Liver (tissue), 3 donors: ENCODE results near the gene OR1K1.

ENCODE experiments used
- ATF3 ChIP-seq: IDR thresholded peaks from 2 replicates; pipeline ENCODE4 v1.6.1; 2016; ENCODE audit warnings: antibody characterized with exemption
- CTCF ChIP-seq: fragments of 150-350 bp; IDR thresholded peaks from 2 replicates; pipeline ENCODE4 v1.5.1; 2017; ENCODE audit warnings: improper control_type of control experiment, low read depth, low read length; ENCODE audit not compliant: missing input control
- EGR1 ChIP-seq, 2 donors: IDR thresholded peaks; 2 replicates each; pipeline ENCODE4 v1.6.1; 2016 to 2018; ENCODE audit warnings: antibody characterized with exemption in 2 of 2, low read depth in 2 of 2
- FOXA1 ChIP-seq: IDR thresholded peaks from 2 replicates; pipeline ENCODE4 v1.6.1; 2016; ENCODE audit warnings: antibody characterized with exemption
- HNF4A ChIP-seq, 2 donors: conservative IDR thresholded peaks; 2 replicates each; pipeline ENCODE4 v1.6.1; 2016; ENCODE audit warnings: antibody characterized with exemption in 2 of 2, mild to moderate bottlenecking in 2 of 2
- MAX ChIP-seq: IDR thresholded peaks from 2 replicates; pipeline ENCODE4 v1.6.1; 2016; ENCODE audit warnings: antibody characterized with exemption
- NR2F2 ChIP-seq: IDR thresholded peaks from 2 replicates; pipeline ENCODE4 v1.6.1; 2016; ENCODE audit warnings: antibody characterized with exemption
- RAD21 ChIP-seq, 2 donors: IDR thresholded peaks; 2 replicates each; pipeline ENCODE4 v1.6.1; 2016; ENCODE audit warnings: antibody characterized with exemption in 2 of 2, mild to moderate bottlenecking in 2 of 2
- REST ChIP-seq: IDR thresholded peaks from 2 replicates; pipeline ENCODE4 v1.6.1; 2016; ENCODE audit warnings: antibody characterized with exemption, mild to moderate bottlenecking
- RXRA ChIP-seq, 2 donors: IDR thresholded peaks; 2 replicates each; pipeline ENCODE4 v1.6.1; 2017 to 2018; ENCODE audit warnings: antibody characterized with exemption in 2 of 2, mild to moderate bottlenecking in 1 of 2
- SP1 ChIP-seq: IDR thresholded peaks from 2 replicates; pipeline ENCODE4 v1.6.1; 2018; ENCODE audit warnings: antibody characterized with exemption, mild to moderate bottlenecking
- TAF1 ChIP-seq: conservative IDR thresholded peaks from 2 replicates; pipeline ENCODE4 v1.6.1; 2016; ENCODE audit warnings: antibody characterized with exemption, mild to moderate bottlenecking
- YY1 ChIP-seq: IDR thresholded peaks from 2 replicates; pipeline ENCODE4 v1.6.1; 2016; ENCODE audit warnings: antibody characterized with exemption, mild to moderate bottlenecking
- ZBTB33 ChIP-seq: IDR thresholded peaks from 2 replicates; pipeline ENCODE4 v1.6.1; 2016; ENCODE audit warnings: antibody characterized with exemption
- donor health status: healthy.
- donor health status: healthy.

GRCh38 chr9:122837266-122837850 lies 37.4 kb downstream of the OR1K1 start:
- TF ChIP-seq MAX, result no peak
- no peak for TF ChIP-seq CTCF
- no peak for TF ChIP-seq RXRA (IDR thresholded peaks at IDR 0.05)
- TF ChIP-seq ATF3, result no peak
- no peak for TF ChIP-seq EGR1 (IDR thresholded peaks at IDR 0.05; ENCODE audit: low read depth in 2 of 2)
- no peak for TF ChIP-seq SP1
- no peak for TF ChIP-seq FOXA1
- TF ChIP-seq YY1, result no peak
- TF ChIP-seq HNF4A (conservative IDR thresholded peaks at IDR 0.05), result no peak
- no peak for TF ChIP-seq REST
- no peak for TF ChIP-seq RAD21 (IDR thresholded peaks at IDR 0.05)
- TF ChIP-seq TAF1, result no peak
- no peak for TF ChIP-seq NR2F2
- no peak for TF ChIP-seq ZBTB33
